Suprapubic skin (tissue), 4 donors: ENCODE data around the gene SAYSD1. TPM values are rescaled to one million over a fixed set of nuclear protein-coding genes. Genes with fewer than 3 reads are reported as not detected.

Experiments
- DNase-seq, 2 donors: peaks; one replicate each; pipeline ENCODE4 v3.0.0-alpha.2; 2019; ENCODE audit warnings: low spot score in 2 of 2
- H3K27ac ChIP-seq: fragments of 200-600 bp; sonication (generic); one replicate; pipeline ENCODE4 v1.5.1; 2019
- H3K27me3 ChIP-seq: fragments of 200-600 bp; sonication (generic); one replicate; pipeline ENCODE4 v1.5.1; 2019
- H3K36me3 ChIP-seq: fragments of 200-600 bp; sonication (generic); one replicate; pipeline ENCODE4 v1.5.1; 2019
- H3K4me1 ChIP-seq: fragments of 200-600 bp; sonication (generic); one replicate; pipeline ENCODE4 v1.5.1; 2019
- H3K4me3 ChIP-seq: fragments of 200-600 bp; sonication (generic); one replicate; pipeline ENCODE4 v1.5.1; 2019; ENCODE audit warnings: mild to moderate bottlenecking
- H3K9me3 ChIP-seq: fragments of 200-600 bp; sonication (generic); one replicate; pipeline ENCODE4 v1.5.1; 2019
- EP300 ChIP-seq: sonication (generic); formaldehyde crosslinking; IDR thresholded peaks from one replicate; pipeline ENCODE4 v1.6.1; 2017; ENCODE audit warnings: antibody characterized with exemption
- POLR2A ChIP-seq, 2 donors: fragments of 450-650 bp; IDR thresholded peaks; one replicate each; pipeline ENCODE4 v1.6.1; 2017; ENCODE audit warnings: antibody characterized with exemption in 2 of 2, mild to moderate bottlenecking in 2 of 2, moderate library complexity in 2 of 2
- POLR2AphosphoS5 ChIP-seq, 3 donors: sonication (generic); formaldehyde crosslinking; IDR thresholded peaks; one replicate each; pipeline ENCODE4 v1.6.1; 2017; ENCODE audit warnings: antibody characterized with exemption in 3 of 3
- WGBS: methylation state at CpG from one replicate; pipeline ENCODE4 v1.1.5; 2018; 5-methylcytosine and 5-hydroxymethylcytosine counted together
- total RNA-seq, 4 donors: library from RNA; depleted of rRNA; stranded (reverse); fragments of >200 nt; gene quantifications; one replicate each; pipeline ENCODE4 v1.1.0, GENCODE V29; 2016
- TF ChIP-seq, protein P1 (sequence below), 2 donors: fragments of 200-600 bp in 1 of 2; fragments of 450-650 bp in 1 of 2; sonication (generic) in 1 of 2; IDR thresholded peaks; one replicate each; pipeline ENCODE4 v1.5.1; 2016 to 2019; ENCODE audit warnings: antibody characterized with exemption in 2 of 2, mild to moderate bottlenecking in 1 of 2, moderate library complexity in 1 of 2

Gene SAYSD1
- total RNA-seq, 4 donors from 2014 or later: 12.1 to 17.4 (median 14.4) TPM

DNA sequence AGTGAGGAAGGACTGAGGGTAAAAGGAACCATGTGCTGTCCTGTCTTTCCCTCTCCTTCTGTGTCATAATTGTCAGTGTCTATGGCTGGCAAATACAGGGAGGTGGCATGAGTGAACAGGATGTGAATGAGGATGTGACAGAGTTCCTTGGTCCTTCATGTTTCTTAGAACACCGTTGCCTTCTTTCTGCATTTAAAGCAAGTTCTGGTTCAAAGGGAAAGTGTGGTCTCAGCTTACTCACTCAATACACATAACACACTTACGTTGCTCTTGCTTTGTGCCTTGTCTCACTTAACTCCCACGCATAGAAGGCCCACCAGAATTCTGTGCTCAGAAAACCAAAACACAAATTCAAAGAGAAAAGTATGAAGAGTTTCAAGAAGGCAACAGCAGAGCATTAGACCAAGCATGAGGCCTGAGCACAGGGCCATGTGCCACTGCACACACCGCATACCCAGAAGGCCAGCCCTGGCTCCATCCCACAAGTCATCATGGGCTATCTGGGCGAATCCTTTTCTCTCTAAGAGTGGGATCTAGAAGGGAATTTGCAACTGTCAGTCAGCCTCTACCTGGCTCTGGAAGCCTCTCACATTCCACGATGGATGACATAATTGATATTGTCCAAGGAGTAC, 38.9 kb upstream of the SAYSD1 start:
- Histone ChIP-seq H3K27ac (no peak overlapping the region), H3K4me1 (no peaks in the 10 kb centered on the region), H3K36me3 (no peaks in the 10 kb centered on the region), H3K4me3 (no peak overlapping the region), H3K27me3 (peaks cover 23% of the 10 kb centered on the region), H3K9me3 (no peaks in the 10 kb centered on the region)
- DNase-seq: peak in 1 of 2 donors; percentile 28
- TF ChIP-seq POLR2AphosphoS5 (IDR thresholded peaks at IDR 0.05) (no peak), EP300 (no peak), POLR2A (IDR thresholded peaks at IDR 0.05) (no peak)
- TF ChIP-seq, protein P1, sequence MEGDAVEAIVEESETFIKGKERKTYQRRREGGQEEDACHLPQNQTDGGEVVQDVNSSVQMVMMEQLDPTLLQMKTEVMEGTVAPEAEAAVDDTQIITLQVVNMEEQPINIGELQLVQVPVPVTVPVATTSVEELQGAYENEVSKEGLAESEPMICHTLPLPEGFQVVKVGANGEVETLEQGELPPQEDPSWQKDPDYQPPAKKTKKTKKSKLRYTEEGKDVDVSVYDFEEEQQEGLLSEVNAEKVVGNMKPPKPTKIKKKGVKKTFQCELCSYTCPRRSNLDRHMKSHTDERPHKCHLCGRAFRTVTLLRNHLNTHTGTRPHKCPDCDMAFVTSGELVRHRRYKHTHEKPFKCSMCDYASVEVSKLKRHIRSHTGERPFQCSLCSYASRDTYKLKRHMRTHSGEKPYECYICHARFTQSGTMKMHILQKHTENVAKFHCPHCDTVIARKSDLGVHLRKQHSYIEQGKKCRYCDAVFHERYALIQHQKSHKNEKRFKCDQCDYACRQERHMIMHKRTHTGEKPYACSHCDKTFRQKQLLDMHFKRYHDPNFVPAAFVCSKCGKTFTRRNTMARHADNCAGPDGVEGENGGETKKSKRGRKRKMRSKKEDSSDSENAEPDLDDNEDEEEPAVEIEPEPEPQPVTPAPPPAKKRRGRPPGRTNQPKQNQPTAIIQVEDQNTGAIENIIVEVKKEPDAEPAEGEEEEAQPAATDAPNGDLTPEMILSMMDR (IDR thresholded peaks at IDR 0.05): no peak
- WGBS: 87% methylated on average over 6 of the region's 6 CpGs

DNA sequence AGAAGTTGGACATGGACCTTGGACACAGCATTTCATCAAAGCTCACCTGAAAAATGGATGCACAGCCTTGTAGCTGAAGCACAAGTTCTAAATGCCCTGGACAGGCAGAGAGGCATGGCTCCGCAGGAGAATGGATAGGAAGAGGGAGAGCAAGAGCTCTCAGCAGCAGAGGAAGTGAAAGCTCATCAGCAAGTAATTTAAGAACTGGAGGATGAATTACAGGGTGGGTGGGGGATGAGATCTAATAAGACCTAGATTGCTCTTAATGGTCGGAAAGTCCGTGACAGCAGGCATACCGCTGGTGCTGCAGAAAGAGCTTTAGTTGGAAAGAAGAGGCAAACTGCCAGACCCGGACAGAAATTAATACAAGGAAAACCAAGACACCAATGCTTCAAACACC, 37.3 kb upstream of the SAYSD1 start:
- Histone ChIP-seq H3K4me1 (no peaks in the 10 kb centered on the region), H3K27ac (no peak overlapping the region), H3K27me3 (peaks cover 33% of the 10 kb centered on the region), H3K9me3 (no peaks in the 10 kb centered on the region), H3K4me3 (no peak overlapping the region), H3K36me3 (no peaks in the 10 kb centered on the region)
- 62% methylated on average over 5 of the region's 5 CpGs for WGBS
- peak in 1 of 2 donors; percentile 40 for DNase-seq
- TF ChIP-seq POLR2A (IDR thresholded peaks at IDR 0.05) (no peak), POLR2AphosphoS5 (IDR thresholded peaks at IDR 0.05) (no peak), EP300 (no peak)
- TF ChIP-seq, protein P1 (IDR thresholded peaks at IDR 0.05): no peak

DNA sequence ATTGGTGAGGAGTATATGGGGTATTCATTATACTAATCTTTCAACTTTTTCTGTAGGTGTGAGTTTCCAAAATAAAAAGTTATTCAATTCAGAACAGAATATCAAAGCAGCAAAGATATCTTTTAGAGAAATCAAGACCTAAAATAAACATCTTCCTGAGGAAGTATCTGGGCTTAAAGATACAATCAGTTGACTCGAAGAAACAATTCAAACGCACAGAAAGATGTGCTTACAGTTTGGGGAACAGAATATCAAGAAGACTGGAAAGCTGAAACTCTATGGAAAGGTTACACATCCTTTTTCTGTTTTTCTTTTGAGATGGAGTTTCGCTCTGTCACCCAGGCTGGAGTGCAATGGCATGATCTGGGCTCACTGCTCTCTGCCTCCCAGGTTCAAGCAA, 36.2 kb upstream of the SAYSD1 start:
- Histone ChIP-seq H3K4me3 (no peak overlapping the region), H3K27me3 (peaks cover 35% of the 10 kb centered on the region), H3K9me3 (no peaks in the 10 kb centered on the region), H3K36me3 (no peaks in the 10 kb centered on the region), H3K27ac (no peak overlapping the region), H3K4me1 (no peaks in the 10 kb centered on the region)
- 62% methylated on average over 3 of the region's 3 CpGs for WGBS
- no peak for DNase-seq
- TF ChIP-seq EP300 (no peak), POLR2AphosphoS5 (IDR thresholded peaks at IDR 0.05) (no peak), POLR2A (IDR thresholded peaks at IDR 0.05) (no peak)
- TF ChIP-seq, protein P1 (IDR thresholded peaks at IDR 0.05): no peak

DNA sequence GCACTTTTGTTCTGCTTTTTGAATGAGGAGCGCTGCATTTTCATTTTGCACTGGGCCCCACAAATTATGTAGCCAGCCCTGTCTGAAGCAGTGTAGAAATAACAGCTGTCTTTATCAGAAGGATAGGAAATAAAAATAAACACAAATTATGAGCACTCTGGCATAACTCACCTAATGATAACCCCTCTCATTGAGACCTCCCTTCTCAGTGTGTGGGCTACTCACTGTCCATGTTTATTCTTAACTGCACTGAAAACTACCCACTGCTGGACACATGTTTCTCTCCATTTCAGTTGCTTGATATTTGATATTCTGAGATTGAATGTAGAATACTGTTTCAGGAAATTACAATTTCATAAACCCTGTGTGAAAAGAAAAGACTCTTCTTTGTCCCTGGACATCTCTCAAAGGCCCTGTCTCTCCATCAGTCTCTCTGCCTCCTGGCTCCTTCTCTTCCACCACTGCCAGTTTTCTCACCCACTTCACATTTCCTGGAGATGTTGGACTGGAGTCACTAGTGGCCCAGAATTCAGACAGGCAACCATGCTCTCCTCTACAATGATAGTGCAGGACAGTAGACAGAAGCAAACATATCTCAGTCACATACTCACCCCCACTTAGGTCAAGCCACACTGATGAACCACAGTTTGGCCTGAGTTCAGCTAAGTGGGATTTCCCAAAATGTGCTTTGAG, 29.6 kb upstream of the SAYSD1 start:
- H3K4me1 ChIP-seq: peaks cover 3% of the 10 kb centered on the region
- peaks cover 19% of the 10 kb centered on the region for H3K27me3 ChIP-seq
- no peaks in the 10 kb centered on the region for H3K9me3 ChIP-seq
- DNase-seq: no peak
- whole genome bisulfite sequencing: 91% methylated on average over 1 of the region's 1 CpG
- H3K27ac ChIP-seq: no peak overlapping the region
- no peaks in the 10 kb centered on the region for H3K36me3 ChIP-seq
- H3K4me3 ChIP-seq: no peak overlapping the region
- TF ChIP-seq EP300: no peak
- TF ChIP-seq, protein P1 (IDR thresholded peaks at IDR 0.05): no peak
- no peak for TF ChIP-seq POLR2AphosphoS5 (IDR thresholded peaks at IDR 0.05)
- TF ChIP-seq POLR2A (IDR thresholded peaks at IDR 0.05): no peak

DNA sequence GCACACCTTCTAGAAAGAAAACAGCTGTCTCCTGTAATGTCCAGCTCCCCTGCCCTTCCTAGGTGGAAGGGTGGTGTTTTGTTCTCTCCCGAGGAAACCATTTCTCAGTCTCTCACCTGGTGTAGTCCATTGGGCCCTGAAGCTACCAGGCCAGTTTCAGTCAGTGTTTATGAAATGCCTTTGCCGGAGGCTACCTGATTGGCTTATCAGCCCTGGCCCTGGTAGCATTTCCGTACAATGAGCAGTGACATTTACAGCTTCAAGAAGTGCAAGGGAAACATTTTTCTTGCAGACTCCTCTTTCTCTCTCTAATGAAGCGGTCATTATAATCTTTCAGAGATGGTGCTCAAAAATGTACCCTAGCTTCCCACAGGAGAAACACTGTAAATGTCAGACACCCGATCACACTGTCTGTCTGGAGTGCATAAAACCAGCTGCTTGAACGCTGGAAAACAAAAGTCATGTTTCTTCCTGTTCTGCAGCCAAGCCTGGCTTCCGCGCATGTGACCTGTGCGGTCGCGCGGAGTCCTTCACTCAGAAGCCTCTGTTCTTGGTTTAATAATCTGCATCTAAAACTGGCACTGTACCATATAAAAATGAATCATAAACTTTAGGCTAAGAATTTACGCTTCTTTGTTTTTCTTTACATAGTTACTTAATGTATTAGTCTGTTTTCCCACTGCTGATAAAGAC, 28.4 kb upstream of the SAYSD1 start:
- Histone ChIP-seq H3K27me3 (peaks cover 17% of the 10 kb centered on the region), H3K27ac (no peak overlapping the region), H3K4me3 (no peak overlapping the region), H3K9me3 (no peaks in the 10 kb centered on the region), H3K4me1 (peaks cover 3% of the 10 kb centered on the region), H3K36me3 (no peaks in the 10 kb centered on the region)
- DNase-seq: no peak
- 33% methylated on average over 13 of the region's 13 CpGs for WGBS
- TF ChIP-seq EP300: no peak
- no peak for TF ChIP-seq POLR2A (IDR thresholded peaks at IDR 0.05)
- TF ChIP-seq, protein P1 (IDR thresholded peaks at IDR 0.05): no peak
- TF ChIP-seq POLR2AphosphoS5 (IDR thresholded peaks at IDR 0.05): no peak
